ENCODE data around the gene WNK2.

The WNK2 gene

GRCh38 chr9:93305497-93306020, 121.6 kb downstream of the WNK2 start:
- Histone ChIP-seq H3K9me3 (ENCODE audit: severe bottlenecking) (no peaks in the 10 kb centered on the region), H3K4me3 (ENCODE audit: severe bottlenecking) (no peak overlapping the region), H3K36me3 (ENCODE audit: low read depth) (no peaks in the 10 kb centered on the region), H3K27ac (ENCODE audit: poor library complexity, severe bottlenecking) (no peak overlapping the region), H3K4me1 (ENCODE audit: insufficient read depth, poor library complexity, severe bottlenecking) (no peaks in the 10 kb centered on the region), H3K27me3 (ENCODE audit: insufficient read depth, poor library complexity, severe bottlenecking) (no peaks in the 10 kb centered on the region)
- DNase-seq (ENCODE audit: low spot score) (no peak), ATAC-seq (ENCODE audit: low read depth) (no peak)
- TF ChIP-seq CTCF (IDR thresholded peaks at IDR 0.05; ENCODE audit: poor library complexity, severe bottlenecking), result no peak

- H3K36me3 ChIP-seq (ENCODE audit: low read depth), result no peaks in the 10 kb centered on the region
- H3K9me3 ChIP-seq (ENCODE audit: severe bottlenecking), result no peaks in the 10 kb centered on the region
- H3K4me1 ChIP-seq (ENCODE audit: insufficient read depth, poor library complexity, severe bottlenecking), result no peaks in the 10 kb centered on the region
- ATAC-seq (ENCODE audit: low read depth), result no peak
- TF ChIP-seq CTCF (IDR thresholded peaks at IDR 0.05; ENCODE audit: poor library complexity, severe bottlenecking), result no peak
- H3K27me3 ChIP-seq (ENCODE audit: insufficient read depth, poor library complexity, severe bottlenecking), result no peaks in the 10 kb centered on the region
- no peak overlapping the region for H3K27ac ChIP-seq (ENCODE audit: poor library complexity, severe bottlenecking)
- no peak for DNase-seq (ENCODE audit: low spot score)
- no peak overlapping the region for H3K4me3 ChIP-seq (ENCODE audit: severe bottlenecking)
These were observed 122.1 kb downstream of the WNK2 start for GRCh38 chr9:93306081-93306480.

- Histone ChIP-seq H3K4me1 (ENCODE audit: insufficient read depth, poor library complexity, severe bottlenecking) (no peaks in the 10 kb centered on the region), H3K27ac (ENCODE audit: poor library complexity, severe bottlenecking) (no peak overlapping the region), H3K9me3 (ENCODE audit: severe bottlenecking) (no peaks in the 10 kb centered on the region), H3K4me3 (ENCODE audit: severe bottlenecking) (no peak overlapping the region), H3K27me3 (ENCODE audit: insufficient read depth, poor library complexity, severe bottlenecking) (no peaks in the 10 kb centered on the region), H3K36me3 (ENCODE audit: low read depth) (no peaks in the 10 kb centered on the region)
- ATAC-seq (ENCODE audit: low read depth) (no peak), DNase-seq (ENCODE audit: low spot score) (no peak)
- TF ChIP-seq CTCF (IDR thresholded peaks at IDR 0.05; ENCODE audit: poor library complexity, severe bottlenecking), result no peak
These were observed 122.7 kb downstream of the WNK2 start for GRCh38 chr9:93306579-93307091.

GRCh38 chr9:93307468-93308157, 123.7 kb downstream of the WNK2 start:
- H3K4me1 ChIP-seq (ENCODE audit: insufficient read depth, poor library complexity, severe bottlenecking), result peaks cover 1% of the 10 kb centered on the region
- H3K9me3 ChIP-seq (ENCODE audit: severe bottlenecking), result no peaks in the 10 kb centered on the region
- ATAC-seq (ENCODE audit: low read depth), result no peak
- TF ChIP-seq CTCF (IDR thresholded peaks at IDR 0.05; ENCODE audit: poor library complexity, severe bottlenecking), result no peak
- no peak overlapping the region for H3K4me3 ChIP-seq (ENCODE audit: severe bottlenecking)
- no peak overlapping the region for H3K27ac ChIP-seq (ENCODE audit: poor library complexity, severe bottlenecking)
- no peak for DNase-seq (ENCODE audit: low spot score)
- H3K36me3 ChIP-seq (ENCODE audit: low read depth), result no peaks in the 10 kb centered on the region
- no peaks in the 10 kb centered on the region for H3K27me3 ChIP-seq (ENCODE audit: insufficient read depth, poor library complexity, severe bottlenecking)

GRCh38 chr9:93308158-93308602, 124.2 kb downstream of the WNK2 start:
- Histone ChIP-seq H3K36me3 (ENCODE audit: low read depth) (no peaks in the 10 kb centered on the region), H3K27me3 (ENCODE audit: insufficient read depth, poor library complexity, severe bottlenecking) (no peaks in the 10 kb centered on the region), H3K4me1 (ENCODE audit: insufficient read depth, poor library complexity, severe bottlenecking) (peaks cover 7% of the 10 kb centered on the region), H3K9me3 (ENCODE audit: severe bottlenecking) (no peaks in the 10 kb centered on the region), H3K4me3 (ENCODE audit: severe bottlenecking) (no peak overlapping the region), H3K27ac (ENCODE audit: poor library complexity, severe bottlenecking) (no peak overlapping the region)
- no peak for TF ChIP-seq CTCF (IDR thresholded peaks at IDR 0.05; ENCODE audit: poor library complexity, severe bottlenecking)
- no peak for ATAC-seq (ENCODE audit: low read depth)
- DNase-seq (ENCODE audit: low spot score), result no peak
